Kasumi-1 (cell line): ENCODE data around the gene TOP3B.
"Not testable (repeated sequence)": the region's sequence is repeated elsewhere in the genome, so short reads cannot be mapped to it uniquely, and the experiment has no call there.

Source experiments
- DNase-seq, 2 experiments: peaks; one replicate each; lab custom pipeline; 2025; lab: John Stamatoyannopoulos, UW

The TOP3B gene

GRCh38 chr22:21943571-21944448, 38.8 kb downstream of the TOP3B start:
- DNase-seq, result no peak

- peak; percentile 97 for DNase-seq
Observed at GRCh38 chr22:21942407-21943343, 39.9 kb downstream of the TOP3B start.

GRCh38 chr22:21941921-21942320, 40.7 kb downstream of the TOP3B start:
- DNase-seq, result no peak

GRCh38 chr22:21940521-21940920, 42.1 kb downstream of the TOP3B start:
- peak; percentile 86 to 89 for DNase-seq

- DNase-seq, result not testable (repeated sequence)
Observed at GRCh38 chr22:21939935-21940334, 42.7 kb downstream of the TOP3B start.

GRCh38 chr22:21939461-21939913, 43.1 kb downstream of the TOP3B start:
- DNase-seq, result peak; percentile 47 to 69

GRCh38 chr22:21938906-21939305, 43.7 kb downstream of the TOP3B start:
- no peak for DNase-seq

GRCh38 chr22:21938071-21938822, 44.3 kb downstream of the TOP3B start:
- peak; percentile 89 to 95 for DNase-seq

GRCh38 chr22:21937821-21938070, 44.8 kb downstream of the TOP3B start:
- no peak for DNase-seq

- DNase-seq, result peak in 1 of 2 experiments; percentile 10
Observed at GRCh38 chr22:21937041-21937820, 45.4 kb downstream of the TOP3B start.

- peak; percentile 51 to 71 for DNase-seq
Observed at GRCh38 chr22:21936151-21936775, 46.3 kb downstream of the TOP3B start.

- no peak for DNase-seq
Observed at GRCh38 chr22:21933910-21934309, 48.7 kb downstream of the TOP3B start.

GRCh38 chr22:21933413-21933812, 49.2 kb downstream of the TOP3B start:
- DNase-seq, result no peak

- DNase-seq, result no peak
Observed at GRCh38 chr22:21932347-21932746, 50.2 kb downstream of the TOP3B start.

GRCh38 chr22:21931056-21931455, 51.5 kb downstream of the TOP3B start:
- DNase-seq, result no peak

- DNase-seq, result no peak
Observed at GRCh38 chr22:21929253-21929652, 53.3 kb downstream of the TOP3B start.

- no peak for DNase-seq
Observed at GRCh38 chr22:21928048-21928447, 54.5 kb downstream of the TOP3B start.

GRCh38 chr22:21927174-21927823, 55.3 kb downstream of the TOP3B start:
- no peak for DNase-seq

GRCh38 chr22:21926728-21927127, 55.9 kb downstream of the TOP3B start:
- no peak for DNase-seq

- DNase-seq, result no peak
Observed at GRCh38 chr22:21923163-21923561, 59.4 kb downstream of the TOP3B start.
